ENCODE data around the gene CDHR3.

GRCh38 chr7:106054156-106054910, 91.3 kb downstream of the CDHR3 start:
- TF ChIP-seq CTCF (IDR thresholded peaks at IDR 0.05), result no peak
- TF ChIP-seq POLR2A (IDR thresholded peaks at IDR 0.05), result no peak
